PC-3 (cell line): ENCODE results near the gene FBXL7.

Source experiments
- CTCF ChIP-seq: fragments of 300-600 bp; sonication (generic); conservative IDR thresholded peaks from 2 replicates; pipeline ENCODE4 v1.5.1; 2017; ENCODE audit warnings: antibody characterized with exemption, low read depth, mild to moderate bottlenecking, low read length
- EZH2 ChIP-seq: fragments of 300-600 bp; sonication (generic); IDR thresholded peaks from one replicate; pipeline ENCODE4 v1.6.1; 2017; ENCODE audit warnings: antibody characterized with exemption, mild to moderate bottlenecking, low read length; ENCODE audit not compliant: unreplicated experiment

GRCh38 chr5:15948190-15948589 is 448.2 kb downstream of the FBXL7 start:
- TF ChIP-seq CTCF: no peak
- no peak for TF ChIP-seq EZH2
